HFFc6 (cell line): Measurements from ENCODE around the gene SCN1A. TPM values are rescaled to one million over a fixed set of nuclear protein-coding genes. Genes with fewer than 3 reads are reported as not detected.

ENCODE experiments used
- DNase-seq: peaks from one replicate; pipeline ENCODE4 v3.0.0-alpha.2; 2018
- H3K27ac Mint-ChIP-seq: 2 replicates; pipeline ENCODE4 v1.8.0; 2020; ENCODE audit warnings: mild to moderate bottlenecking, mixed read lengths
- H3K27me3 Mint-ChIP-seq: 2 replicates; pipeline ENCODE4 v1.8.0; 2021; ENCODE audit warnings: mild to moderate bottlenecking, moderate library complexity, mixed read lengths; ENCODE audit not compliant: insufficient read depth
- H3K36me3 Mint-ChIP-seq: 2 replicates; pipeline ENCODE4 v1.8.0; 2021; ENCODE audit warnings: low read depth, mixed read lengths
- H3K4me1 Mint-ChIP-seq: 2 replicates; pipeline ENCODE4 v1.8.0; 2020; ENCODE audit warnings: low read depth, mixed read lengths
- H3K4me3 Mint-ChIP-seq: 2 replicates; pipeline ENCODE4 v1.8.0; 2020; ENCODE audit warnings: mild to moderate bottlenecking, moderate library complexity, mixed read lengths
- H3K9me3 Mint-ChIP-seq: 2 replicates; pipeline ENCODE4 v1.8.0; 2020; ENCODE audit warnings: mild to moderate bottlenecking, mixed read lengths
- total RNA-seq, 6 experiments: library from RNA; stranded (reverse); fragmentation: NEBNext Ultra II Directional; extraction: Animal tissue kit (Norgen Biotek cat#: 25700); gene quantifications; 2 replicates in 1 of 6; 3 replicates in 5 of 6; pipeline ENCODE4 v1.2.3, GENCODE V29; 2021
- TF ChIP-seq, protein P1 (sequence below): fragments of 200-600 bp; sonication (generic); IDR thresholded peaks from 2 replicates; pipeline ENCODE4 v1.5.0; 2021; ENCODE audit warnings: antibody characterized with exemption, mild to moderate bottlenecking

Gene SCN1A
- total RNA-seq, 6 experiments from 2014 or later: not detected

DNA sequence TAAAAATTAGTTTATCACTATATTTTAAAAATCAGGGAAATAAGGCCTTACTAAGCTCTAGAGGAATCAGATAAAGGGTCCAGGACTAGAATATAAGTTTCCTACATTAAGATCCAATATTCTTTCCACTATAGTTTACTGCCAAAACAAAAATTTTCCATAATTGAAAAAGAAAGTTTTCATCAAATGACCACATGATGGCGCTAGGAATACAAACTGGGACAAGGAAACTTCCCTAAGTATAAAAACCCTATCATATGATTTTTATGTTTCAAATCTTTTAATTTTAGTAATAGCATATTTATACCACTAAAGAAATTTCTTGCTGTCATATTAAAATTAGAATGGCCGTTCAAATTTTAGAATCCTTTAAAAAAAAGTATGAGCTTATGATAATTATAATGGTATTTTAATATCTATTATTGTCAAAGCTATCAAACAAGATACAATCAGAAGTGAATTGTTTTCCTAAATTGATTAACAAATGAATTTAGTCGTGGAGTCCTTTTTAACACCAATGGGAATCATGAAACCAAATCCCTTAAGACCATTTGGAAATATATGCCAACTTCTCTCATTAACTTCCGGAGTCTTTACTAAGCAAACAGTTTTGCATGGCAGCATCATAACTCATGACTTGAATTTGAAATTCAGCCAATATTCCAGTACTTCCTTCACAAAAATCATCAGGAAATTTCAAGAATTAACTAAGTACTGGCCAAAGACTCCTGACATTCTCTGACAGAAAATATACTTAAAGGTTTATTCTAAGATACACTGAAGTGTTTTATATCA, 70.3 kb downstream of the SCN1A start:
- Mint-ChIP-seq H3K9me3 (no peaks in the 10 kb centered on the region), H3K27ac (no peak overlapping the region), H3K4me1 (no peaks in the 10 kb centered on the region), H3K27me3 (peaks cover 2% of the 10 kb centered on the region; the same call in 1 of the 2 replicates), H3K4me3 (no peak overlapping the region), H3K36me3 (no peaks in the 10 kb centered on the region)
- TF ChIP-seq, protein P1, sequence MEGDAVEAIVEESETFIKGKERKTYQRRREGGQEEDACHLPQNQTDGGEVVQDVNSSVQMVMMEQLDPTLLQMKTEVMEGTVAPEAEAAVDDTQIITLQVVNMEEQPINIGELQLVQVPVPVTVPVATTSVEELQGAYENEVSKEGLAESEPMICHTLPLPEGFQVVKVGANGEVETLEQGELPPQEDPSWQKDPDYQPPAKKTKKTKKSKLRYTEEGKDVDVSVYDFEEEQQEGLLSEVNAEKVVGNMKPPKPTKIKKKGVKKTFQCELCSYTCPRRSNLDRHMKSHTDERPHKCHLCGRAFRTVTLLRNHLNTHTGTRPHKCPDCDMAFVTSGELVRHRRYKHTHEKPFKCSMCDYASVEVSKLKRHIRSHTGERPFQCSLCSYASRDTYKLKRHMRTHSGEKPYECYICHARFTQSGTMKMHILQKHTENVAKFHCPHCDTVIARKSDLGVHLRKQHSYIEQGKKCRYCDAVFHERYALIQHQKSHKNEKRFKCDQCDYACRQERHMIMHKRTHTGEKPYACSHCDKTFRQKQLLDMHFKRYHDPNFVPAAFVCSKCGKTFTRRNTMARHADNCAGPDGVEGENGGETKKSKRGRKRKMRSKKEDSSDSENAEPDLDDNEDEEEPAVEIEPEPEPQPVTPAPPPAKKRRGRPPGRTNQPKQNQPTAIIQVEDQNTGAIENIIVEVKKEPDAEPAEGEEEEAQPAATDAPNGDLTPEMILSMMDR: peak; percentile 84
- DNase-seq: peak; percentile 14

DNA sequence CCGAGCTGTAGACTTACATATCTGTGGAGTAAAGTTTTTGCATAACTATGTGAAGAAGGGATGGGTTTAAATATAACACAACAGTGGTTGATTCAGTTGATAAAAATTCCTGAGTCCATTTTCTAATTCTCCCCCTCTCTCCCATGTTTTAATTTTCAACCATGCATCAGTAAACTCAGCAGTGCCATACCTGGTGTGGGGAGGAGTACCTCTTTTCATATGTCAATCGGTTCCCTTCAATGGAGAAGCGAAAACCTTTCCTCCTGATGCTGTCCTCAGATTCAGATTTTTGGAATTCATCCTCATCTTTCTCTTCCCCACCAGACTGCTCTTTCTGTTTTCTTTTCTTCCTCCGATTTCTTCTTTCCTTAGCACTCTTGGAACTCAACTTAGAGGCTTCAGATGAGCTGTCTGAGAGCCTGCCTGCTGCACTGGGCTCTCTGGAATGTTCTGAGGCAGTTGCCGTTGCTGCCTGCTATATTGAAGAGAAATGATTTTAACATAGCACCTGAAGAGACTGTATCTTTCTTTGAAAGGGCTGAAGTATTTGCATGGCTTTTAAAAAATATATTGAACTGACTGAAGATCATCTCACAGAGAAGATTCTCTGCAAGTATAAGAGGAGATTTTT, 82.9 kb downstream of the SCN1A start:
- H3K4me1 Mint-ChIP-seq: no peaks in the 10 kb centered on the region; the same call in 1 of the 2 replicates

DNA sequence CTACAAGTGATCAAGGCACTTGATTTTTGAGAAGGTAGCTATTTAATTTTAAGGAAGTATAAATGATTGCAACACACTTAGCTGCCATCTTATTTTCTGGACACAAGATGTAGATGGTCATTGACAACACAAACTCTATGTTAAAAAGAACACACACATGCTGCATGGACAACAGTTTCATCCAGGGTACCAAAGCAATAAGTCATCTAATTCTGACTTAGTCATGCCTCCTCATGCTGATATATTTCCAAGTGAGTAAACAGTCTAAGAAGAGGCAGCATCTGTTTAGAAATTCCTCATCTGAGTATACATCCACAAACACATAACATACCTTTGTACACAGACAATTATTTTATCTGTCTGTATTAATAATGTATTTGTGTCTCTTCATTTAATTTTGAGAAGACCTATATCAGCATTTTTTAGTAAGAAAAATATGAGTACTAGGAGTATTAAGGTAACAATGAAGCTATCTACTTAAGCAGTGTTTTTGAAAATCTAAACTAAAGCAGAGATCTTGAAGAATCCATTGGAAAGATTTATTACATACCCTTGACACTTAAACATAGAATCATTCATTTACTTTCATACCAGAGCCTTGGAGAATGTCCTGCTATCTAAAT, 84.9 kb downstream of the SCN1A start:
- TF ChIP-seq, protein P1: no peak
- H3K36me3 Mint-ChIP-seq: no peaks in the 10 kb centered on the region
- H3K4me1 Mint-ChIP-seq: no peaks in the 10 kb centered on the region; the same call in 1 of the 2 replicates
- no peaks in the 10 kb centered on the region for H3K9me3 Mint-ChIP-seq
- H3K27me3 Mint-ChIP-seq: no peaks in the 10 kb centered on the region; the same call in 1 of the 2 replicates
- DNase-seq: no peak
- no peak overlapping the region for H3K27ac Mint-ChIP-seq
- H3K4me3 Mint-ChIP-seq: no peak overlapping the region

More for the DNA sequence above, 82.9 kb downstream of the SCN1A start:
- Mint-ChIP-seq H3K27ac (no peak overlapping the region), H3K36me3 (no peaks in the 10 kb centered on the region), H3K4me3 (no peak overlapping the region), H3K27me3 (no peaks in the 10 kb centered on the region; the same call in 1 of the 2 replicates), H3K9me3 (no peaks in the 10 kb centered on the region)
- DNase-seq: no peak
- TF ChIP-seq, protein P1: no peak

DNA sequence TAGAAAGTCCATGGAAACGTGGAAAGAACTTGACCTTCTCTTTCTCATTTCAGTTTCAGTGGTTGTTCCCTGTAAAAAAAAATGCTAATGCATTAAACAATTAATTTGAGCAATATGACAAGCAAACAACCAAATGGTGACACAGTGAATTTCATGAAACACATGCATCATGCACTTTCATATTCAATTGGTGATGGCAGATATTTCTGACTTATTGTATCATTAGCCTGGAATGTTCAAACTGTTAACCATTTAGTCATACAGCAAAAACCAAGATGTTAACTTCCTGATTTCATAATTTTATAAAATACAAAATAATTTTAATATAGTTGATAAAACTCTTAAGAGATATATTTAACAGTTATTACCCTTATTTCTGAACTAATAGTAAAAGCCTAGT, 85.5 kb downstream of the SCN1A start:
- Mint-ChIP-seq H3K27ac (no peak overlapping the region), H3K4me3 (no peak overlapping the region), H3K4me1 (no peaks in the 10 kb centered on the region; the same call in 1 of the 2 replicates), H3K9me3 (no peaks in the 10 kb centered on the region), H3K36me3 (no peaks in the 10 kb centered on the region), H3K27me3 (no peaks in the 10 kb centered on the region; the same call in 1 of the 2 replicates)
- no peak for DNase-seq
- TF ChIP-seq, protein P1: no peak

DNA sequence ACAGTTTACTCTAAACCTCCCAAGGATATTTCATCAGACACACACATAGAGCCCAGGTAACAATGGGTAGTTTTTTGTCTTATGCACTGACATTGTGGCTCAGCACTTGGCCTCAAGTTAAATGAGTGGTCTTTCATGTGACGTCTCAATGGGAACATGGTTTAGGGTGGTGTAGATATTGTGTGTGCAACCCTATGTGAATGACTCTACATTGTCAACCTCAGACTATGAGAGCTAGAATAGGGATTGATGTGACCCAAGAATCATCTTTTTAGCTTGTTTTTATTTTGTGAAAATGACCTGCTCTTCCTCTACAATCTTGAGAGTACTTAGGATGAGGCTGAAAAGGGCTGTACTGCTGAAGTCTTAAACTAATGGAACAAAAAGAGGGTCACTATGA, 86.2 kb downstream of the SCN1A start:
- no peak for DNase-seq
- no peak overlapping the region for H3K4me3 Mint-ChIP-seq
- H3K4me1 Mint-ChIP-seq: no peaks in the 10 kb centered on the region; the same call in 1 of the 2 replicates
- no peaks in the 10 kb centered on the region; the same call in 1 of the 2 replicates for H3K27me3 Mint-ChIP-seq
- no peak overlapping the region for H3K27ac Mint-ChIP-seq
- H3K9me3 Mint-ChIP-seq: no peaks in the 10 kb centered on the region
- no peaks in the 10 kb centered on the region for H3K36me3 Mint-ChIP-seq
- TF ChIP-seq, protein P1: no peak
